Muscle layer of duodenum (tissue), 2 donors: ENCODE results near the gene AFF3.

ENCODE experiments used
- H3K27ac ChIP-seq: one replicate; pipeline ENCODE4 v1.7.0; 2013; ENCODE audit warnings: mild to moderate bottlenecking, low read length
- H3K27me3 ChIP-seq: one replicate; pipeline ENCODE4 v1.7.0; 2013; ENCODE audit warnings: low read depth, mild to moderate bottlenecking, control low read depth, low read length
- H3K36me3 ChIP-seq, 2 donors: one replicate each; pipeline ENCODE4 v1.7.0; 2013; ENCODE audit warnings: low read length in 2 of 2, control low read depth in 1 of 2, mild to moderate bottlenecking in 1 of 2; ENCODE audit not compliant: insufficient read depth in 2 of 2, control insufficient read depth in 1 of 2
- H3K4me1 ChIP-seq, 2 donors: one replicate each; pipeline ENCODE4 v1.7.0; 2013; ENCODE audit warnings: low read length in 2 of 2, mild to moderate bottlenecking in 2 of 2, control low read depth in 1 of 2, moderate library complexity in 1 of 2; ENCODE audit not compliant: insufficient read depth in 2 of 2, control insufficient read depth in 1 of 2
- H3K4me3 ChIP-seq, 2 donors: one replicate each; pipeline ENCODE4 v1.7.0; 2013; ENCODE audit warnings: low read length in 2 of 2, low read depth in 1 of 2, mild to moderate bottlenecking in 1 of 2
- H3K9me3 ChIP-seq, 2 donors: one replicate each; pipeline ENCODE4 v1.7.0; 2013; ENCODE audit warnings: low read length in 2 of 2, control low read depth in 1 of 2, mild to moderate bottlenecking in 1 of 2; ENCODE audit not compliant: control insufficient read depth in 1 of 2
- donor health status: healthy.

AFF3 gene

DNA sequence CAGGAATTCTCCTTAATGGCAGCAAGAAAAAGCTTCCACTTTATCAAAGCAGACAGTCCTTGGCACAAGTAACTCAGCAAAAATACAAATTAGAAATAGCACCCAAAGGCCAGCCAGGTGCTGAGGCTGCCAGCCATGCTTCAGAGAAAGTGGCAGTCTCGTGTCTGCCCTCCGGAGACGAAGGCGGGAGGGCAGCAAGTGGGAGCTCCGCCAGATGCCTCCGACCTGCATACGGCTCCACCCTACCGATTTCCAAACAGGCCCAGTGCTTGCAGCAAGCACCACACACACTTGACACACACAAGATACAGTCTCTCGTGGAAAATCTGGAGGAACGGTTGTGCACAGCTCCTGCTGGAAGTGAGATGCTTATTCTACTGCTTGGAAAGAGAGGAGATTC is 517.7 kb downstream of the AFF3 start:
- Histone ChIP-seq H3K4me3 (no peak overlapping the region), H3K36me3 (no peaks in the 10 kb centered on the region), H3K27me3 (no peaks in the 10 kb centered on the region), H3K9me3 (no peaks in the 10 kb centered on the region), H3K4me1 (peaks cover 0 to 35% of the 10 kb centered on the region in 2 donors), H3K27ac (no peak overlapping the region)

GRCh38 chr2:99623613-99624012 is 518.8 kb downstream of the AFF3 start:
- Histone ChIP-seq H3K4me3 (no peak overlapping the region), H3K27me3 (no peaks in the 10 kb centered on the region), H3K4me1 (peaks cover 0 to 35% of the 10 kb centered on the region in 2 donors), H3K27ac (no peak overlapping the region), H3K9me3 (no peaks in the 10 kb centered on the region), H3K36me3 (no peaks in the 10 kb centered on the region)

DNA sequence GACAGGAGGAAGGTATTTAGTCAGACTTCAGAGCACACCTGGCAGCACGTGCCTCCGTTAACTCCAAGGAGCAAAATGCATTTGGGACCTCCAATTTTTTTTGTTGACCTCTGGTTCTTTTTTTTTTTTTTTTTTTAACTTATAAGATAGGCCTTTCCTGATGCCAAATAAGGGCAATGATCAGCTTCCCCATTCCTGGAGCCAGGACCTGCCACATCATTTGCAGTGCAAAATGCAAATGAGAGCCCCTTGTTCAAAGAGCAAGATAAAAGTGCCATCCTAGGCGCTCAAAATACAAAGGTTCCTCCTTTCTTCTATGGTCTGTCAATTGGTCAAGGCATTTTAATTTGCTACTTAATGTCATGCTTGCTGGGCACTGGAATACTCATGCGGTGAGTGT is 519.4 kb downstream of the AFF3 start:
- H3K36me3 ChIP-seq: no peaks in the 10 kb centered on the region
- no peak overlapping the region for H3K4me3 ChIP-seq
- H3K9me3 ChIP-seq: no peaks in the 10 kb centered on the region
- H3K27me3 ChIP-seq: no peaks in the 10 kb centered on the region
- H3K27ac ChIP-seq: no peak overlapping the region
- H3K4me1 ChIP-seq: peaks cover 0 to 35% of the 10 kb centered on the region in 2 donors

DNA sequence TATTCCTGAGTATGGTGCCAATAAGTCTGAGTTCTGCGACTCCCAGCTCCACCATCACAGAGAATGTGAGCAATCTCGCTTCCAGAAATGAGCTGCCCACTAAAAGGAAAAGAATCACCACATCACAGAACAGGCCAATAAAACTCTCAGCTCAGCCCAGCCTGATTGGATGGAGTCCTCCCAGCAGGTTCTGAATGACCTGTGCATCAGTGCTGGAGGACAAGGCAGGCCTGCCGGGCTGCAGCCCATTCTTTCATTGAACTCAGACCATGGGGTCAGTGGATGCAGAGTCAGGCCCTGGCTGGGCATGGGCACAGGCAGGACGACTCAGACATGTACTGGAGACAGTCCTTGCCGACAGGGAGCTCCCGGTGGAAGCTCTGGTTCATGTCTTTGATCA is 519.9 kb downstream of the AFF3 start:
- no peaks in the 10 kb centered on the region for H3K36me3 ChIP-seq
- peaks cover 0 to 35% of the 10 kb centered on the region in 2 donors for H3K4me1 ChIP-seq
- no peak overlapping the region for H3K4me3 ChIP-seq
- no peaks in the 10 kb centered on the region for H3K9me3 ChIP-seq
- H3K27ac ChIP-seq: no peak overlapping the region
- no peaks in the 10 kb centered on the region for H3K27me3 ChIP-seq

- no peak overlapping the region for H3K27ac ChIP-seq
- no peaks in the 10 kb centered on the region for H3K9me3 ChIP-seq
- H3K27me3 ChIP-seq: no peaks in the 10 kb centered on the region
- no peak overlapping the region for H3K4me3 ChIP-seq
- peaks cover 0 to 35% of the 10 kb centered on the region in 2 donors for H3K4me1 ChIP-seq
- no peaks in the 10 kb centered on the region for H3K36me3 ChIP-seq
Measured at GRCh38 chr2:99621774-99622173, 520.6 kb downstream of the AFF3 start.

DNA sequence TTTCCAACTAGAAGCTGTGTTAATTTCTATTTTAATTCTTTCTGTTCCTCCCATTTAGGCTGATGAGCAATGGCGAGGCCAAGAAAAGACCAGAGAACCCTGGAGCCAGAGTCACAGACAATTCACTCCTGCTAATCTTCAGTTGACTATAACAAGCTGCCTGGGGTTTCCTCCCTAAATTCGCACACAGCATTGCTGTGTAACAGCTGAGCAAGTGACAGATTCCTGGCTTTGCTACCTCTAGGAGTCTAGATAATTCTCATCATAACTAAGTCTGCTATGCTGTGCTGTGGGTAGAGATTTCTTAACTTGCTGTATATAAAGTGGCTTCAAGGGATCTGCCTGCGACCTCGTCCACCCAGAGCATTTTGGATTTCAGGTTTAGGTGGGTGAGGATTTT is 521.3 kb downstream of the AFF3 start:
- Histone ChIP-seq H3K4me1 (peaks cover 0 to 35% of the 10 kb centered on the region in 2 donors), H3K27ac (no peak overlapping the region)

GRCh38 chr2:99619151-99619550 is 523.2 kb downstream of the AFF3 start:
- peaks cover 0 to 25% of the 10 kb centered on the region in 2 donors for H3K4me1 ChIP-seq
- no peaks in the 10 kb centered on the region for H3K9me3 ChIP-seq
- no peaks in the 10 kb centered on the region for H3K36me3 ChIP-seq
- H3K27me3 ChIP-seq: no peaks in the 10 kb centered on the region
- no peak overlapping the region for H3K4me3 ChIP-seq
- no peak overlapping the region for H3K27ac ChIP-seq

More for the DNA sequence above, 521.3 kb downstream of the AFF3 start:
- H3K4me3 ChIP-seq: no peak overlapping the region
- H3K36me3 ChIP-seq: no peaks in the 10 kb centered on the region
- no peaks in the 10 kb centered on the region for H3K9me3 ChIP-seq
- H3K27me3 ChIP-seq: no peaks in the 10 kb centered on the region

DNA sequence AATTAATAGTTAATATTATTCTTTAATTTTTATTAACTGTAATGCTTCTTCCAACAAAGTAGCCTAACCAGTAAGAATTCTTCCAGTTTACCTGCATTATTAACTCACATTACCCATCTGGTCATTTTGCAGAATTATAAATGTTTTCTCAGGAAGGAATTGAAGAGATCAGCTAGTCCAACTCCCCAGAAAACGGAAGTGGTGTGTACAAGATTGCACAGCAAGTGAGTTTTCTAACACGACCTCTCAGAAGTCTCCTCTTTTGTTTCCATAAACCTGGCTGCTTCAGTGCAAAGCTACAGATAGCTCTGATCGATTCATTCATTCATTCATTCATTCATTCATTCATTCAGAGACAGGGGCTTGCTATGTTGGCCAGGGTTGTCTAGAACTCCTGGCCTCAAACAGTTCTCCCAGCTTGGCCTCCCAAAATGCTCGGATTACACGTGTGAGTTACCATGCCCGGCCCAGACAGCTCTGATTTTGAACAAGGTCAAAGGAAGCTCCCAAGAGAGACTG is 523.8 kb downstream of the AFF3 start:
- Histone ChIP-seq H3K9me3 (no peaks in the 10 kb centered on the region), H3K36me3 (no peaks in the 10 kb centered on the region), H3K4me3 (no peak overlapping the region), H3K27ac (no peak overlapping the region), H3K27me3 (no peaks in the 10 kb centered on the region), H3K4me1 (peaks cover 0 to 25% of the 10 kb centered on the region in 2 donors)

GRCh38 chr2:99617811-99618210 is 524.6 kb downstream of the AFF3 start:
- Histone ChIP-seq H3K27me3 (no peaks in the 10 kb centered on the region), H3K9me3 (no peaks in the 10 kb centered on the region), H3K27ac (no peak overlapping the region), H3K4me1 (peaks cover 0 to 21% of the 10 kb centered on the region in 2 donors), H3K36me3 (no peaks in the 10 kb centered on the region), H3K4me3 (no peak overlapping the region)

- H3K9me3 ChIP-seq: no peaks in the 10 kb centered on the region
- H3K4me3 ChIP-seq: no peak overlapping the region
Measured at GRCh38 chr2:99615247-99615771, 527.1 kb downstream of the AFF3 start.

GRCh38 chr2:99613980-99614379 is 528.4 kb downstream of the AFF3 start:
- Histone ChIP-seq H3K4me3 (no peak overlapping the region), H3K4me1 (no peaks in the 10 kb centered on the region), H3K27me3 (no peaks in the 10 kb centered on the region), H3K9me3 (no peaks in the 10 kb centered on the region), H3K27ac (no peak overlapping the region), H3K36me3 (no peaks in the 10 kb centered on the region)

More at GRCh38 chr2:99615247-99615771, 527.1 kb downstream of the AFF3 start:
- H3K27ac ChIP-seq: no peak overlapping the region
- H3K36me3 ChIP-seq: no peaks in the 10 kb centered on the region
- H3K27me3 ChIP-seq: no peaks in the 10 kb centered on the region
- H3K4me1 ChIP-seq: no peaks in the 10 kb centered on the region

DNA sequence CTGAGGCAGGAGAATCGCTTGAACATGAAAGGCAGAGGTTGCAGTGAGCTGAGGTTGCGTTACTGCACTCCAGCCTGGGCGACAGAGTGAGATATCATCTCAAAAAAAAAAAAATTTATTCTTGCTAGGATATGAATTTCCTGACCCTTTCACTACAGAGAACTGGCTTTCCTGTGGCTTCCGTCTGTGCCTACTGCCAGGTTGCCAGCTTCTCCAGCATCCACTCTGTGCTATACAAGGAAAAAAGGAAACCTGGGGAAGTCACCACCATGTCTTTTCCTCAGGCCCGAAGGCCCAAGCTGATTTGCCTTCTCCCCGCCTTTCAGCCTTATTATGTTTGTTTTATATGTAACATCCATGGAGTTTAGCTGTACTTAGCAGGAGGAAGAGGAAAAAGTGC is 530.6 kb downstream of the AFF3 start:
- Histone ChIP-seq H3K36me3 (no peaks in the 10 kb centered on the region), H3K9me3 (no peaks in the 10 kb centered on the region), H3K27me3 (no peaks in the 10 kb centered on the region), H3K27ac (no peak overlapping the region), H3K4me1 (peaks cover 0 to 6% of the 10 kb centered on the region in 2 donors), H3K4me3 (no peak overlapping the region)
